GM19193 (cell line): ENCODE measurements around the gene RNU6-1.

Source experiments
- POLR2A ChIP-seq: IDR thresholded peaks from 4 replicates; pipeline ENCODE4 v1.6.1; 2011; ENCODE audit not compliant: insufficient read depth, insufficient read length; ENCODE audit errors: extremely low read depth

RNU6-1 gene

GRCh38 chr15:67863442-67863987 lies 23.7 kb upstream of the RNU6-1 start:
- TF ChIP-seq POLR2A, result no peak

GRCh38 chr15:67862750-67863441 lies 23.1 kb upstream of the RNU6-1 start:
- TF ChIP-seq POLR2A, result no peak

- TF ChIP-seq POLR2A, result no peak
These were observed 22.1 kb upstream of the RNU6-1 start for GRCh38 chr15:67861983-67862382.

GRCh38 chr15:67859331-67859946 lies 19.6 kb upstream of the RNU6-1 start:
- no peak for TF ChIP-seq POLR2A

- TF ChIP-seq POLR2A, result no peak
These were observed 17.4 kb upstream of the RNU6-1 start for GRCh38 chr15:67857220-67857619.

- no peak for TF ChIP-seq POLR2A
These were observed 16.0 kb upstream of the RNU6-1 start for GRCh38 chr15:67855842-67856241.

GRCh38 chr15:67854358-67854757 lies 14.5 kb upstream of the RNU6-1 start:
- TF ChIP-seq POLR2A, result no peak

- TF ChIP-seq POLR2A, result no peak
These were observed 13.6 kb upstream of the RNU6-1 start for GRCh38 chr15:67853454-67853853.

GRCh38 chr15:67852418-67852817 lies 12.6 kb upstream of the RNU6-1 start:
- no peak for TF ChIP-seq POLR2A

- TF ChIP-seq POLR2A, result no peak
These were observed 11.2 kb upstream of the RNU6-1 start for GRCh38 chr15:67850994-67851571.

GRCh38 chr15:67850336-67850735 lies 10.5 kb upstream of the RNU6-1 start:
- no peak for TF ChIP-seq POLR2A

- no peak for TF ChIP-seq POLR2A
These were observed 9.7 kb upstream of the RNU6-1 start for GRCh38 chr15:67849538-67849937.

GRCh38 chr15:67845974-67846373 lies 6.1 kb upstream of the RNU6-1 start:
- no peak for TF ChIP-seq POLR2A

- TF ChIP-seq POLR2A, result no peak
These were observed 3.9 kb upstream of the RNU6-1 start for GRCh38 chr15:67843571-67844387.

GRCh38 chr15:67843092-67843501 lies 3.3 kb upstream of the RNU6-1 start:
- TF ChIP-seq POLR2A, result no peak

- TF ChIP-seq POLR2A, result no peak
These were observed 1.6 kb upstream of the RNU6-1 start for GRCh38 chr15:67841513-67841762.

- no peak for TF ChIP-seq POLR2A
These were observed 1.1 kb upstream of the RNU6-1 start for GRCh38 chr15:67840749-67841512.
